ENCODE measurements around the gene AK9.

DNA sequence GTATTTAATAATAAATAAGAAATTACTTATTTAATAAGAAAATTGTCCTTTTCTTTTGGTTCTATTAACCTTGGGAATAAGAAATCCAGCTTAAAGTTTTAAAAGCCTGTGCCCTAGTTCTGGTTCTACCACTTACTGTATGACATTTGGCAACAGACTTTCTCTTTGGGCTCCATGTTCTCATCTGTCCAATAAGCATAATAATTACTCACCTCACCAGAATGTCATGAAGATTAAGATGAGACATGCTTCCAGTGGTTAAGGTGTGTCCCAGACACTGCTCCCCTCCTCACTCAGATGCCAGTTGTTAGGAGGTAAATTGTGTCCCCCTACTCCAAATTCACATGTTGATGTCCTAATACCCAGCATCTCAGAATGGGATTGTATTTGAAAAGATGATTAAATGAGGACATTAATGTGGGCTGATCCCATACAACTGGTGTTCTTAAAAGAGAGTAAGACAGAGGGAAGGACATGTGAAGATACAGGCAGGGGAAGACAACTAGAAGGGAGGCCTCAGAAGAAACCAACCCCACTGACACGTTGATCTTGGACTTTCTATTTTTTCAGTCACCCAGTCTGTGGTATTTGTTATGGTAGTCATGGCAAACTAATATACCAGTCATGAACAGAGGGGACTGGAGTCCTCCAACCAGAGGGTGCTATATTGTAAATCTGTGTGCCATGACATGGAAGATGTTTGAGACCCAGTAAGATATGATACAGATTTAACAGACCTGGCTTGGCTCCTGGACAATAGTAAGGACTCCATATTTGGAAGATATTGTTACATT lies 229.1 kb downstream of the AK9 start:
- TF ChIP-seq CTCF (IDR thresholded peaks at IDR 0.05; ENCODE audit: low read depth, low read length, missing input control) = no peak
- TF ChIP-seq, protein P1, sequence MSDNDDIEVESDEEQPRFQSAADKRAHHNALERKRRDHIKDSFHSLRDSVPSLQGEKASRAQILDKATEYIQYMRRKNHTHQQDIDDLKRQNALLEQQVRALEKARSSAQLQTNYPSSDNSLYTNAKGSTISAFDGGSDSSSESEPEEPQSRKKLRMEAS (IDR thresholded peaks at IDR 0.05) = no peak
- TF ChIP-seq JUND (IDR thresholded peaks at IDR 0.05) = no peak
- TF ChIP-seq EGR1 (IDR thresholded peaks at IDR 0.05; ENCODE audit: low read depth in 2 of 2) = no peak
- TF ChIP-seq GABPA (IDR thresholded peaks at IDR 0.05 in 1 of 2, conservative IDR thresholded peaks at IDR 0.05 in 1 of 2) = no peak
- TF ChIP-seq TAF1 (conservative IDR thresholded peaks at IDR 0.05) = no peak
- TF ChIP-seq RAD21 (IDR thresholded peaks at IDR 0.05) = no peak
- no peak for TF ChIP-seq HNF4G (IDR thresholded peaks at IDR 0.05)
- TF ChIP-seq, protein P2, sequence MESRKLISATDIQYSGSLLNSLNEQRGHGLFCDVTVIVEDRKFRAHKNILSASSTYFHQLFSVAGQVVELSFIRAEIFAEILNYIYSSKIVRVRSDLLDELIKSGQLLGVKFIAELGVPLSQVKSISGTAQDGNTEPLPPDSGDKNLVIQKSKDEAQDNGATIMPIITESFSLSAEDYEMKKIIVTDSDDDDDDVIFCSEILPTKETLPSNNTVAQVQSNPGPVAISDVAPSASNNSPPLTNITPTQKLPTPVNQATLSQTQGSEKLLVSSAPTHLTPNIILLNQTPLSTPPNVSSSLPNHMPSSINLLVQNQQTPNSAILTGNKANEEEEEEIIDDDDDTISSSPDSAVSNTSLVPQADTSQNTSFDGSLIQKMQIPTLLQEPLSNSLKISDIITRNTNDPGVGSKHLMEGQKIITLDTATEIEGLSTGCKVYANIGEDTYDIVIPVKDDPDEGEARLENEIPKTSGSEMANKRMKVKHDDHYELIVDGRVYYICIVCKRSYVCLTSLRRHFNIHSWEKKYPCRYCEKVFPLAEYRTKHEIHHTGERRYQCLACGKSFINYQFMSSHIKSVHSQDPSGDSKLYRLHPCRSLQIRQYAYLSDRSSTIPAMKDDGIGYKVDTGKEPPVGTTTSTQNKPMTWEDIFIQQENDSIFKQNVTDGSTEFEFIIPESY (IDR thresholded peaks at IDR 0.05) = no peak
- no peak for TF ChIP-seq ATF3 (IDR thresholded peaks at IDR 0.05)
